GM19328 (cell line): Measurements from ENCODE around the gene GIMAP2.
"Not testable (repeated sequence)": the region's sequence is repeated elsewhere in the genome, so short reads cannot be mapped to it uniquely, and the experiment has no call there.

ENCODE experiments used
- ATAC-seq: cut with Tn5 transposase; IDR thresholded peaks from one replicate; pipeline ENCODE4 v1.9.1; 2021; ENCODE audit warnings: mild to moderate bottlenecking, moderate library complexity; ENCODE audit not compliant: unreplicated experiment

GIMAP2 gene

GRCh38 chr7:150676276-150676675 is 9.2 kb upstream of the GIMAP2 start:
- ATAC-seq, result not testable (repeated sequence)

DNA sequence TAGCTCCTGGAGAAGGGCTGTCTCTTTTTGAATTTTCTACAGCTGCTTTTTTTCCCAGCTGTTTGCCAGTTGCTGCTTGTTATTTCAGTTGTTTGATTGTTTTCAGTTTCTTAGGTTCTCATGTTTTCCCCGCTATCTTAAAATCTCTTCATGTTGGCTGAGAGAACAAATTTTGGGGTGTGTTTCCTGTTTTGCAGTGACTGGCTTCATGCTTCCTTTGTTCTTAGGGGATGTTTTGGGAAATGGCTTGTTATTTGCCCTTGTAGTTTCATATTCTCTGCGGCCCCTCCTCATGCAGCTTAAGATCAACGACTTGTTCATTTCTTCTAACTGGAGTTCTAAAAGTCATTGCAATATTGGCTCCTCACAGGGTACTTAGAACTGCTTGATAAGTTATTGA is 8.7 kb upstream of the GIMAP2 start:
- not testable (repeated sequence) for ATAC-seq

GRCh38 chr7:150678601-150679000 is 6.9 kb upstream of the GIMAP2 start:
- ATAC-seq, result not testable (repeated sequence)

DNA sequence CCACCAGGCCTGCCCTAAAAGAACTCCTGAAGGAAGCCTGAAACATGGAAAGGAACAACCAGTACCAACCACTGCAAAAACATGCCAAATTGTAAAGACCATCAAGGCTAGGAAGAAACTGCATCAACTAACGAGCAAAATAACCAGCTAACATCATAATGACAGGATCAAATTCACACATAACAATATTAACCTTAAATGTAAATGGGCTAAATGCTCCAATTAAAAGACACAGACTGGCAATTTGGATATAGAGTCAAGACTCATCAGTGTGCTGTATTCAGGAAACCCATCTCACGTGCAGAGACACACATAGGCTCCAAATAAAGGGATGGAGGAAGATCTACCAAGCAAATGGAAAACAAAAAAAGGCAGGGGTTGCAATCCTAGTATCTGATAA is 5.1 kb upstream of the GIMAP2 start:
- not testable (repeated sequence) for ATAC-seq

DNA sequence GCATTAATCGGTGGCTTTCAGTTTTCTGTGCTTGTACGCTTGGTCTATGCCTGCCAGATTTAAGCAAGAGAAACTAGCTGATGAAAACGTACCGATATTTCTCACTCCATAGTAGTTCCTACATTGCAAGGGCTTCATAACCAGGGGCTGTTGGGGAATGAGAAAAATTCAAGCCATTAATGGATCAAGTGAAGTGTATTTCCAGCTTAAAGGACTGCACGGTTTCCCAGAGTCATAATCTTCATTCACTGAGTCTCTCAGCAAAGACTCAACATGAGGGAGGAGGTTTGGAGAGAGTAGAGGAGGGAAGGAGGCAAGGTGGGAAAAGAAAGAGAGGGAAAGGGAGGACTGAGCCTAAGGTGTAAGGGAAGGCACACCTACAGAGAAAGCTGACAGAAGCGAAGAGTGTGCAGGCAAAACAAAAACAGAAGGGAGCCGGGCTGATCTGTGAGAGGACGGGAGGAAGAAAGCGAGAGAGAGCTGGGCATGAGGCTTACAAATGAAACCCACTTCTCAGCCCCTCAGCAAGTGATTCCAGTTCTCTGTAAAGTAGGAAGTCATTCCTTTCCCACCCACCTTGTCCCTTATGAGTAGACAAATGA is 625 bp downstream of the GIMAP2 start:
- ATAC-seq, result peak; percentile 38

GRCh38 chr7:150688630-150689029 is 3.1 kb downstream of the GIMAP2 start:
- ATAC-seq, result no peak

GRCh38 chr7:150695654-150696053 is 10.1 kb downstream of the GIMAP2 start:
- ATAC-seq, result no peak

GRCh38 chr7:150703209-150703608 is 17.7 kb downstream of the GIMAP2 start:
- ATAC-seq, result no peak

DNA sequence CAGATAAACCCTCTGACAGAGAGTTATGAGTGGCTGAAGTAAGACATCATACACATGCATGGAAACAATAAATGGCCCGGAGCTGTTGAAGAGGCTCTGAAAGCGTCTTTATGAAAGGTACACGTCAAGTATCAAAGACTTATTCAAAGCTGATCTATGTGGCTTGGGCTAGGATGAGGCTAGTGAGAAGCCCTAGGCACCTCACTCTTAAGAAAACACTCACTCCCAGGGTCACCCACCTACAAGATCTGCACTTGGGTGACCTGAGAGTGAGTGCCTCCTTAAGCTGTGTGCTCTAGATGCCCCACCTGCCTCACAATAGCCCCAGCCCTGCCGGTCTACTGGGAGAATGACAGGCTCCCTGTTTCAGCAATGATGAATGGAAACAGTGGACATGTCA is 29.8 kb downstream of the GIMAP2 start:
- no peak for ATAC-seq

DNA sequence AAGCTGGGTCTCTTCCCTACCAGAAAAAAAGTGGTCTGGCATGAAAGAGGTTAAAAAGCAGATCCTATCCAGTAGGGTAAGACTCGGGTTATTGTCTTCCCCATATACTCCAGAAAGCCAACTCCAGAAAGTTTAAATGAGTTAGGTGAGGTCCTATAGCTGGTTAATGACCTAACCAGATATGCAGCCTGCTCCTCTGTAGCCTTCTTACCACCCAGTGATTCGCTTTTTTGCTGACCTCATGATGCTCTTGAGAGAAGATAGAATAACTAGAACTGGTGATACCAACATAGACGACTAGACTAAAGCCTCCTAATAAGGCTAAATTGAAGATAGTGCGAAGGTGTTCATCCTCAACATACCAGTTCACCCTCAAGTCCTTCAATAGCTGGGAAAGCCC is 30.2 kb downstream of the GIMAP2 start:
- ATAC-seq, result no peak

DNA sequence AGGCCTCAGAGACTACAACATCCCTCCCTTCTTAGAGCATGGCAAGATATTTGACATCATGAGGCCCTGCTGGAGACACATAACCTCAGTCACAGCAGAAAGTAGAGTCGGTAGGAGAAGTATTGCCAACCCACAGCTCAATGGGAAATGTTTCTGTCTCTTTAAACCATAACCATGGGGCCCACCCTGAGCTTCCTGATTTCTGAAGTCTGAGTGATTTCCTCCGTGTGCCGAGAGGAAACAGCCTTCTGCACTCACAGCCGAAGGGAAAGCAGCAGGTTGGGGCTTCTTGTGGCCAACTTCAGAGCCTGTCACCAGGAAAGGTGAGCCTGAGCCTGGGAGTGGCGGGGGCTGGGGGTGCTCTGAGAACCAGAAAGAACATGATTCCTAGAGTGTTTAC is 30.9 kb downstream of the GIMAP2 start, which contains the start of gene GIMAP1:
Gene GIMAP1, plus strand, starts transcription at position 246 of the 400 bp plus-strand sequence. CDS start 2,435 bp downstream, outside the sequence.
- ATAC-seq, result no peak

- ATAC-seq, result no peak
Observed at GRCh38 chr7:150716939-150717338, 31.4 kb downstream of the GIMAP2 start.

- ATAC-seq, result no peak
Observed at GRCh38 chr7:150717814-150718420, 32.4 kb downstream of the GIMAP2 start.

GRCh38 chr7:150719436-150719835 is 33.9 kb downstream of the GIMAP2 start:
- ATAC-seq, result no peak

DNA sequence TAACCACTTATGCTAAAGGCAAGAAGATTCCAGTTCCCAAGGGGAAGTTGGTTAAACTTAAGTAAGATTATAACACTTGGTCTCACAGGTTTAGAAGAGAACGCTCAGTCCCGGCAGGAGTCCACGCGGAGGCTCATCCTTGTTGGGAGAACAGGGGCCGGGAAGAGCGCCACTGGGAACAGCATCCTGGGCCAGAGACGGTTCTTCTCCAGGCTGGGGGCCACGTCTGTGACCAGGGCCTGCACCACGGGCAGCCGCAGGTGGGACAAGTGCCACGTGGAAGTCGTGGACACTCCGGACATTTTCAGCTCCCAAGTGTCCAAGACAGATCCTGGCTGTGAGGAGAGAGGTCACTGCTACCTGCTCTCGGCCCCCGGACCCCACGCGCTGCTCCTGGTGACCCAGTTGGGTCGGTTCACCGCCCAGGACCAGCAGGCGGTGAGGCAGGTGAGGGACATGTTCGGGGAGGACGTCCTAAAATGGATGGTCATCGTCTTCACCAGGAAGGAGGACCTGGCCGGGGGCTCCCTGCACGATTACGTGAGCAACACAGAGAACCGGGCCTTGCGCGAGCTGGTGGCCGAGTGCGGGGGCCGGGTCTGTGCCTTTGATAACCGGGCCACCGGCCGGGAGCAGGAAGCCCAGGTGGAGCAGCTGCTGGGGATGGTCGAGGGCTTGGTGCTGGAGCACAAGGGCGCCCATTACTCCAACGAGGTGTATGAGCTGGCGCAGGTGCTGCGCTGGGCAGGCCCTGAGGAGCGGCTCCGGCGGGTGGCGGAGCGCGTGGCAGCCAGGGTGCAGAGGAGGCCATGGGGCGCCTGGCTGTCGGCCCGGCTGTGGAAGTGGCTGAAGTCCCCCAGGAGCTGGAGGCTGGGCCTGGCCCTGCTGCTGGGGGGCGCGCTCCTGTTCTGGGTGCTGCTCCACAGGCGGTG is 34.7 kb downstream of the GIMAP2 start:
- ATAC-seq, result no peak

DNA sequence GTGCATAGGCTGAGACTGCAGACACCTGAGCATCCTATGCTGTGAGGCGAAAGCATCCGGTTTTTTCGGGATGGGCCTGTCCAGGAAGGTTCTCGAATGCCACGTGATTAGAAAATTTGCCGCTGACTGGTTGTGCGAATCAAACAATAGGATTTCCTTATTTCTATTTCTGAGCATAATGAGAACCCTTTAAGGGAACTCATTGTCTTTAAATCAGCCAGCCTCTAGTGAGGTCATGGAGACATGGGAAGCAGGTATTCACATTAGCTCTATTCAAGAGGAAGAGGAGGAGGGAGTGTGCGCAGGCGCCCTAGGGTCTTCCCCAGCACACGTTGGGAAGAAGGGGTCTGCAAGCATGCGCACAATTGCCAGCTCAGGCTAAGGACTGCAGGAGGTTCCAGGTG is 36.5 kb downstream of the GIMAP2 start:
- no peak for ATAC-seq

DNA sequence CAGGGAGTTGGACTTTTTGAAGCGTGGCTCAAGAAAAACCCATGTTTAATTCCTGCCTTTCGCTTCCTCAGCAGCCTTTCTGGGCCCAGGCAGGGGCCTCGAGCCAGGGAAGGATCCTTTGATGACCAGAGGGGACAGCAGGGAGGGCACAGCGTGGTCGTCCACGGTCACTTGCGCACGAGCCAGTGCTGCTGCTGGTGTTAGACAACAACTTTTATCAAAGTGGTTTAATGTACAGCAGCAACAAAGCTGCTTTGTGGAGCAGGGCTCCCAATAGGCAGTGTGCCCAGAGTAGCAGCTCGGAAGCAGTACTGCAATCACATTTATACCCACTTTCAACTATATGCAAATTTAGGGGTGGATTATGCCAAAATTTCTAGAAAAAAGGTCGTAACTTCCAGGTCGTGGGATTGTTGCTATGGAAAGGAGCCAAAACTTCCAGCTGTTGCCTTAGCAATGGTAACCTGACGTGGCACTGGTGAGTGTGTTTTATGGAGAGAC is 37.0 kb downstream of the GIMAP2 start:
- ATAC-seq, result no peak

GRCh38 chr7:150723467-150723866 is 38.0 kb downstream of the GIMAP2 start:
- no peak for ATAC-seq

GRCh38 chr7:150727381-150727780 is 41.9 kb downstream of the GIMAP2 start:
- ATAC-seq, result no peak

GRCh38 chr7:150728011-150728410 is 42.5 kb downstream of the GIMAP2 start:
- no peak for ATAC-seq

DNA sequence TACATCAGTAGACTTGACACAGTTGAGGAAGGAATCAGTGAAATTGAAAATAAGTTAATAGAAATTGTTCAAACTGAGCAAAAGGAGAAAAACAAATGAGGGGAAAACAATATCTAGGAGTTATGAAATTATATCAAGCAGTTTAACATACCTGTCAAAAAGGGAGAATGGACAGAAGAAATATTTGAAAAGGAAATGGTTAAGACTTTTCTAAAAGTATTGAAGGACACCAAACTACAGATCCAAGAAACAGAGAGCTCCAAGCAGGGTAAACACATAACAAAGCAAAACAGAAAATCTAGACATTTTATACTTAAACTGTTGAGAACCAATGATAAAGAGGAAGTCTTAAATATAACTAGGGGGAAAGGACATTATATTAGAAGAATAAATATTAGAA is 43.1 kb downstream of the GIMAP2 start:
- ATAC-seq, result no peak

GRCh38 chr7:150731916-150732315 is 46.4 kb downstream of the GIMAP2 start:
- no peak for ATAC-seq
